Measurements from ENCODE around the gene DMP1. TPM values are rescaled to one million over a fixed set of nuclear protein-coding genes. Genes with fewer than 3 reads are reported as not detected.

The DMP1 gene
- total and polyA plus RNA-seq, 2 experiments from 2014 or later = 0.27 TPM; not detected in 1

- H2AFZ ChIP-seq = no peak overlapping the region; the same call in 1 of the 2 replicates
- H3K79me2 ChIP-seq (replicated peaks; ENCODE audit: insufficient read depth) = no peaks in the 10 kb centered on the region
- Mint-ChIP-seq H3K9me3 (no peaks in the 10 kb centered on the region), H3K36me3 (ENCODE audit: low read depth) (no peaks in the 10 kb centered on the region), H3K27ac (no peak overlapping the region), H3K27me3 (ENCODE audit: insufficient read depth, low read depth, poor library complexity) (no peaks in the 10 kb centered on the region), H3K4me1 (peaks cover 4% of the 10 kb centered on the region; the same call in 2 of the 3 replicates), H3K4me3 (no peak overlapping the region)
- H3K27me3 ChIP-seq (ENCODE audit: insufficient read depth) = no peaks in the 10 kb centered on the region
- no peaks in the 10 kb centered on the region for H3K9me2 ChIP-seq (ENCODE audit: insufficient read depth)
- H3K4me2 ChIP-seq = no peak overlapping the region
- ATAC-seq = peak; percentile 68
- no peaks in the 10 kb centered on the region for H4K20me1 ChIP-seq (replicated peaks; ENCODE audit: insufficient read depth)
- H3K36me3 ChIP-seq (ENCODE audit: insufficient read depth) = no peaks in the 10 kb centered on the region
- TF ChIP-seq CREB1 (CRISPR knock-in tag; IDR thresholded peaks at IDR 0.05; ENCODE audit: low read depth) (no peak), JUNB (IDR thresholded peaks at IDR 0.05; ENCODE audit: unreplicated experiment) (no peak), ZNF114 (CRISPR knock-in tag; IDR thresholded peaks at IDR 0.05) (no peak), ZNF331 (CRISPR knock-in tag; IDR thresholded peaks at IDR 0.05; ENCODE audit: low read depth) (no peak), NANOG (IDR thresholded peaks at IDR 0.05; ENCODE audit: borderline replicate concordance) (no peak), EZH2phosphoT487 (IDR thresholded peaks at IDR 0.05; ENCODE audit: unreplicated experiment) (no peak), EZH2 (IDR thresholded peaks at IDR 0.05; ENCODE audit: low read depth, unreplicated experiment) (no peak), STAT1 (IDR thresholded peaks at IDR 0.05; ENCODE audit: unreplicated experiment) (no peak), POLR2AphosphoS5 (IDR thresholded peaks at IDR 0.05; ENCODE audit: low read depth) (no peak), CTCF (conservative IDR thresholded peaks at IDR 0.05; ENCODE audit: low read depth in 2 of 2) (no peak)
- TF ChIP-seq, protein P1, sequence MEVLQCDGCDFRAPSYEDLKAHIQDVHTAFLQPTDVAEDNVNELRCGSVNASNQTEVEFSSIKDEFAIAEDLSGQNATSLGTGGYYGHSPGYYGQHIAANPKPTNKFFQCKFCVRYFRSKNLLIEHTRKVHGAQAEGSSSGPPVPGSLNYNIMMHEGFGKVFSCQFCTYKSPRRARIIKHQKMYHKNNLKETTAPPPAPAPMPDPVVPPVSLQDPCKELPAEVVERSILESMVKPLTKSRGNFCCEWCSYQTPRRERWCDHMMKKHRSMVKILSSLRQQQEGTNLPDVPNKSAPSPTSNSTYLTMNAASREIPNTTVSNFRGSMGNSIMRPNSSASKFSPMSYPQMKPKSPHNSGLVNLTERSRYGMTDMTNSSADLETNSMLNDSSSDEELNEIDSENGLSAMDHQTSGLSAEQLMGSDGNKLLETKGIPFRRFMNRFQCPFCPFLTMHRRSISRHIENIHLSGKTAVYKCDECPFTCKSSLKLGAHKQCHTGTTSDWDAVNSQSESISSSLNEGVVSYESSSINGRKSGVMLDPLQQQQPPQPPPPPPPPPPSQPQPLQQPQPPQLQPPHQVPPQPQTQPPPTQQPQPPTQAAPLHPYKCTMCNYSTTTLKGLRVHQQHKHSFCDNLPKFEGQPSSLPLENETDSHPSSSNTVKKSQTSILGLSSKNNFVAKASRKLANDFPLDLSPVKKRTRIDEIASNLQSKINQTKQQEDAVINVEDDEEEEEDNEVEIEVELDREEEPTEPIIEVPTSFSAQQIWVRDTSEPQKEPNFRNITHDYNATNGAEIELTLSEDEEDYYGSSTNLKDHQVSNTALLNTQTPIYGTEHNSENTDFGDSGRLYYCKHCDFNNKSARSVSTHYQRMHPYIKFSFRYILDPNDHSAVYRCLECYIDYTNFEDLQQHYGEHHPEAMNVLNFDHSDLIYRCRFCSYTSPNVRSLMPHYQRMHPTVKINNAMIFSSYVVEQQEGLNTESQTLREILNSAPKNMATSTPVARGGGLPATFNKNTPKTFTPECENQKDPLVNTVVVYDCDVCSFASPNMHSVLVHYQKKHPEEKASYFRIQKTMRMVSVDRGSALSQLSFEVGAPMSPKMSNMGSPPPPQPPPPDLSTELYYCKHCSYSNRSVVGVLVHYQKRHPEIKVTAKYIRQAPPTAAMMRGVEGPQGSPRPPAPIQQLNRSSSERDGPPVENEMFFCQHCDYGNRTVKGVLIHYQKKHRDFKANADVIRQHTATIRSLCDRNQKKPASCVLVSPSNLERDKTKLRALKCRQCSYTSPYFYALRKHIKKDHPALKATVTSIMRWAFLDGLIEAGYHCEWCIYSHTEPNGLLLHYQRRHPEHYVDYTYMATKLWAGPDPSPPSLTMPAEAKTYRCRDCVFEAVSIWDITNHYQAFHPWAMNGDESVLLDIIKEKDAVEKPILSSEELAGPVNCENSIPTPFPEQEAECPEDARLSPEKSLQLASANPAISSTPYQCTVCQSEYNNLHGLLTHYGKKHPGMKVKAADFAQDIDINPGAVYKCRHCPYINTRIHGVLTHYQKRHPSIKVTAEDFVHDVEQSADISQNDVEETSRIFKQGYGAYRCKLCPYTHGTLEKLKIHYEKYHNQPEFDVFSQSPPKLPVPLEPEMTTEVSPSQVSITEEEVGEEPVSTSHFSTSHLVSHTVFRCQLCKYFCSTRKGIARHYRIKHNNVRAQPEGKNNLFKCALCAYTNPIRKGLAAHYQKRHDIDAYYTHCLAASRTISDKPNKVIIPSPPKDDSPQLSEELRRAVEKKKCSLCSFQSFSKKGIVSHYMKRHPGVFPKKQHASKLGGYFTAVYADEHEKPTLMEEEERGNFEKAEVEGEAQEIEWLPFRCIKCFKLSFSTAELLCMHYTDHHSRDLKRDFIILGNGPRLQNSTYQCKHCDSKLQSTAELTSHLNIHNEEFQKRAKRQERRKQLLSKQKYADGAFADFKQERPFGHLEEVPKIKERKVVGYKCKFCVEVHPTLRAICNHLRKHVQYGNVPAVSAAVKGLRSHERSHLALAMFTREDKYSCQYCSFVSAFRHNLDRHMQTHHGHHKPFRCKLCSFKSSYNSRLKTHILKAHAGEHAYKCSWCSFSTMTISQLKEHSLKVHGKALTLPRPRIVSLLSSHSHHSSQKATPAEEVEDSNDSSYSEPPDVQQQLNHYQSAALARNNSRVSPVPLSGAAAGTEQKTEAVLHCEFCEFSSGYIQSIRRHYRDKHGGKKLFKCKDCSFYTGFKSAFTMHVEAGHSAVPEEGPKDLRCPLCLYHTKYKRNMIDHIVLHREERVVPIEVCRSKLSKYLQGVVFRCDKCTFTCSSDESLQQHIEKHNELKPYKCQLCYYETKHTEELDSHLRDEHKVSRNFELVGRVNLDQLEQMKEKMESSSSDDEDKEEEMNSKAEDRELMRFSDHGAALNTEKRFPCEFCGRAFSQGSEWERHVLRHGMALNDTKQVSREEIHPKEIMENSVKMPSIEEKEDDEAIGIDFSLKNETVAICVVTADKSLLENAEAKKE (CRISPR knock-in tag; IDR thresholded peaks at IDR 0.05) = no peak
- TF ChIP-seq, protein P2, sequence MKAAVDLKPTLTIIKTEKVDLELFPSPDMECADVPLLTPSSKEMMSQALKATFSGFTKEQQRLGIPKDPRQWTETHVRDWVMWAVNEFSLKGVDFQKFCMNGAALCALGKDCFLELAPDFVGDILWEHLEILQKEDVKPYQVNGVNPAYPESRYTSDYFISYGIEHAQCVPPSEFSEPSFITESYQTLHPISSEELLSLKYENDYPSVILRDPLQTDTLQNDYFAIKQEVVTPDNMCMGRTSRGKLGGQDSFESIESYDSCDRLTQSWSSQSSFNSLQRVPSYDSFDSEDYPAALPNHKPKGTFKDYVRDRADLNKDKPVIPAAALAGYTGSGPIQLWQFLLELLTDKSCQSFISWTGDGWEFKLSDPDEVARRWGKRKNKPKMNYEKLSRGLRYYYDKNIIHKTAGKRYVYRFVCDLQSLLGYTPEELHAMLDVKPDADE (IDR thresholded peaks at IDR 0.05) = no peak
- TF ChIP-seq, protein P3, sequence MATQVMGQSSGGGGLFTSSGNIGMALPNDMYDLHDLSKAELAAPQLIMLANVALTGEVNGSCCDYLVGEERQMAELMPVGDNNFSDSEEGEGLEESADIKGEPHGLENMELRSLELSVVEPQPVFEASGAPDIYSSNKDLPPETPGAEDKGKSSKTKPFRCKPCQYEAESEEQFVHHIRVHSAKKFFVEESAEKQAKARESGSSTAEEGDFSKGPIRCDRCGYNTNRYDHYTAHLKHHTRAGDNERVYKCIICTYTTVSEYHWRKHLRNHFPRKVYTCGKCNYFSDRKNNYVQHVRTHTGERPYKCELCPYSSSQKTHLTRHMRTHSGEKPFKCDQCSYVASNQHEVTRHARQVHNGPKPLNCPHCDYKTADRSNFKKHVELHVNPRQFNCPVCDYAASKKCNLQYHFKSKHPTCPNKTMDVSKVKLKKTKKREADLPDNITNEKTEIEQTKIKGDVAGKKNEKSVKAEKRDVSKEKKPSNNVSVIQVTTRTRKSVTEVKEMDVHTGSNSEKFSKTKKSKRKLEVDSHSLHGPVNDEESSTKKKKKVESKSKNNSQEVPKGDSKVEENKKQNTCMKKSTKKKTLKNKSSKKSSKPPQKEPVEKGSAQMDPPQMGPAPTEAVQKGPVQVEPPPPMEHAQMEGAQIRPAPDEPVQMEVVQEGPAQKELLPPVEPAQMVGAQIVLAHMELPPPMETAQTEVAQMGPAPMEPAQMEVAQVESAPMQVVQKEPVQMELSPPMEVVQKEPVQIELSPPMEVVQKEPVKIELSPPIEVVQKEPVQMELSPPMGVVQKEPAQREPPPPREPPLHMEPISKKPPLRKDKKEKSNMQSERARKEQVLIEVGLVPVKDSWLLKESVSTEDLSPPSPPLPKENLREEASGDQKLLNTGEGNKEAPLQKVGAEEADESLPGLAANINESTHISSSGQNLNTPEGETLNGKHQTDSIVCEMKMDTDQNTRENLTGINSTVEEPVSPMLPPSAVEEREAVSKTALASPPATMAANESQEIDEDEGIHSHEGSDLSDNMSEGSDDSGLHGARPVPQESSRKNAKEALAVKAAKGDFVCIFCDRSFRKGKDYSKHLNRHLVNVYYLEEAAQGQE (IDR thresholded peaks at IDR 0.05; ENCODE audit: unreplicated experiment) = no peak
- H3F3A ChIP-seq (replicated peaks; ENCODE audit: low read depth) = no peaks in the 10 kb centered on the region
- DNase-seq (ENCODE audit: low spot score) = peak; percentile 17
- H3K4me3 ChIP-seq = no peak overlapping the region
- H3K27ac ChIP-seq (ENCODE audit: low read depth) = no peak overlapping the region
- H3K4me1 ChIP-seq (ENCODE audit: insufficient read depth) = no peaks in the 10 kb centered on the region
Measured at GRCh38 chr4:87622303-87622702, 27.8 kb upstream of the DMP1 start.
